LNCaP clone FGC (cell line): ENCODE results near the gene CC2D2B.

Experiments
- DNase-seq: peaks from one replicate; pipeline ENCODE4 v3.0.0-alpha.2; 2011; ENCODE audit warnings: low read depth
- H3K4me3 ChIP-seq: 2 replicates; pipeline ENCODE4 v1.5.1; 2011; ENCODE audit warnings: mild to moderate bottlenecking, low read depth, low read length, control low read depth
- TF ChIP-seq, protein P1 (sequence below): IDR thresholded peaks from 2 replicates; pipeline ENCODE4 v1.5.1; 2012; ENCODE audit warnings: mild to moderate bottlenecking; ENCODE audit not compliant: control insufficient read depth, insufficient read depth; ENCODE audit errors: extremely low read depth

Gene CC2D2B

DNA sequence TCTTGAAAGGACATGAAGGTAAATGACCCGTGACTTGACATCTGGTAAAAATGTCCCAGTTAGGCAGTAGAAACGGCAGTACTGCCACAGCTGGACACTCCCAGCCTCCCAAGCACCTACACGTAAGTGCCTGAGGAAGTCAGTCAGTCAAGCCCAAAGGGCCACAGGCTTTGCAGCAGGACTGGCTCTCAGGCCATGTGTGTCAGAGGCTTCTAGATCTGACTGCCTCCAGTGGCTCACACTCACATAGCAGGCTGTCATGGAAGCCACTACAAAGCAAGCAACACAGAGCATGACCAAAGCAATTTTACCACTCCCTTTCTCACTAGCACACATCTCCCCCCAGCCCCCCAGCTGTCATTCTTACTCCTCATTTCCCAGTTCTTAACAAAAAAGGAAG lies 117.8 kb downstream of the CC2D2B start:
- no peak overlapping the region for H3K4me3 ChIP-seq
- TF ChIP-seq, protein P1, sequence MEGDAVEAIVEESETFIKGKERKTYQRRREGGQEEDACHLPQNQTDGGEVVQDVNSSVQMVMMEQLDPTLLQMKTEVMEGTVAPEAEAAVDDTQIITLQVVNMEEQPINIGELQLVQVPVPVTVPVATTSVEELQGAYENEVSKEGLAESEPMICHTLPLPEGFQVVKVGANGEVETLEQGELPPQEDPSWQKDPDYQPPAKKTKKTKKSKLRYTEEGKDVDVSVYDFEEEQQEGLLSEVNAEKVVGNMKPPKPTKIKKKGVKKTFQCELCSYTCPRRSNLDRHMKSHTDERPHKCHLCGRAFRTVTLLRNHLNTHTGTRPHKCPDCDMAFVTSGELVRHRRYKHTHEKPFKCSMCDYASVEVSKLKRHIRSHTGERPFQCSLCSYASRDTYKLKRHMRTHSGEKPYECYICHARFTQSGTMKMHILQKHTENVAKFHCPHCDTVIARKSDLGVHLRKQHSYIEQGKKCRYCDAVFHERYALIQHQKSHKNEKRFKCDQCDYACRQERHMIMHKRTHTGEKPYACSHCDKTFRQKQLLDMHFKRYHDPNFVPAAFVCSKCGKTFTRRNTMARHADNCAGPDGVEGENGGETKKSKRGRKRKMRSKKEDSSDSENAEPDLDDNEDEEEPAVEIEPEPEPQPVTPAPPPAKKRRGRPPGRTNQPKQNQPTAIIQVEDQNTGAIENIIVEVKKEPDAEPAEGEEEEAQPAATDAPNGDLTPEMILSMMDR = 0 out of 2 replicates have a peak, but pooled peaks have one; percentile 17
- DNase-seq = no peak

DNA sequence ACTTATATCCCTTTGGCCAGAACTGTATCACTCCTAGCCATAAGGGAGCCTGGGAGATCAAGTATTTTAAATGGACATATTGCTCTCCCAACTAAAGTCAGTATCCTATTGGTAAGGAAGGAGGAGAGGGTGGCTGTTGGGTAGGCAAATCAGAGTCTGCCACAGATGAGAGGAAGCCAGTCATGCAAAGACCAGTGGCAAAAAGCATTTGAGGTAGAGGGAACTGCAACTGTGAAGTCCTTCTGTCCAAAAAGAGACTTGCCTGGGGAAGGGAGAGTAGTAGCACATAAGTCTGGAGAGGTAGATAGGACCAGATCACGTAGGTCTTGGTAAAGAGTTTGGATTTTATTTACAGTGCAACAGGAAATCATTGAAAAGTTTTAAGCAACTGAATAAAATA lies 126.8 kb downstream of the CC2D2B start:
- H3K4me3 ChIP-seq = no peak overlapping the region
- TF ChIP-seq, protein P1 = no peak
- no peak for DNase-seq

DNA sequence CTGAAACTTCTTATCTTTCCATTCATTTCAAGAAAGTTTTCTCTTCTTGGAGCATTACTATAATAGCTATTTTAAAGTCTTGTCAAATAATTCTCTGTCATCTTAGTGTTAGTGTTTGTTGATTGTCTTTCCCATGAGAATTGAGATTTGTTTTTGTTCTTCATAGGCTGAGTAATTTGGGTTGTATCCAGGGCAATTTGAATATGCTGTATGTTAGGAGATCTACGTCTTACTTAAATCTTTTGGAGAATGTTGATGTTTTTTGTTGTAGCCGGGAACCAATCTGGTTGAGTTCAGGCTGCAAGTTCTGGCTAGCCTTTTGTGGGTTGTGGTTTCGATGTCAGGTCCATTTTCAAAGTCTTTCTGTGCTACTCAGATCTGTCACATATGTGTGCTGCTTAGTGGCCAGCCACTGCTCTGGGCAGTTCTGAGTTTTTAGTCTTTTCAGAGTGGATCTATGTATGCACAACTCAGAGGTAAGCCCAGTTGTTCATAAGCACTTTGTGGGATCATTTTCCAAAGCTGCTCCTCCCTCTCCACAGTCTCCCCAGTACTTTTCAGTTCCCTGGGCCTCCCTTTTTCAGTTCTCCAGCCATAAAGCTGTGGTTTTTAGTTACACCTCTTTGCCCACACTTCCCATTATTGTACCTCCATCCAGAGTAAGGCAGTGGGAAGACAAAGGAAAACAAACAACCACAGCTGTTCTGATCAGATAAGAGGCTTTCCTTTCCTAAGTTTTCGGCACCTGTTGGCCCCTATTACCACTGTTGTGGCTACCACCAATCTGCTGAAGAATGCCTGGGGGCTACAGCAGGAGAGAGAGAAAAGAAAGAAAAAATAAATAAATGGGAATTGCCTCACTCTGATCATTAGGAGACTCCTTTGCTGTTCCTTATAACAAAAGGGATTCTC lies 131.0 kb downstream of the CC2D2B start:
- no peak for DNase-seq
- H3K4me3 ChIP-seq = no peak overlapping the region
- TF ChIP-seq, protein P1 = no peak

DNA sequence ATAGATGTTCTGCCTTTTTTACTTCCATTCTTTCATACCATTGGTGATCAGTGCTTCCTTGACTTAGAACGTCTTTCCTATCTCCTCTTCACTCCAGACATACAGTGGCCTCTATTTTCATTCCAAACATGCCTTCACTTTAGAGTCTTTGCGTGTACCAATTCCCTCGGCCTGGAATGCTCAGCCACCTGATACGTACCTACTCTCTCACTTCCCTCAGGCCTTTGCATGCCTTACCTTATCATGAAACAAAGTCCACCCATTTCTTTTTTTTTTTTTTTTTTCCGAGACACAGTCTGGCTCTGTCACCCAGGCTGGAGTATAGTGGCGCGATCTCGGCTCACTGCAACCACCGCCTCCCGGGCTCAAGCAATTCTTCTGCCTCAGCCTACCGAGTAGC lies 133.4 kb downstream of the CC2D2B start:
- DNase-seq = no peak
- H3K4me3 ChIP-seq = no peak overlapping the region
- TF ChIP-seq, protein P1 = no peak

DNA sequence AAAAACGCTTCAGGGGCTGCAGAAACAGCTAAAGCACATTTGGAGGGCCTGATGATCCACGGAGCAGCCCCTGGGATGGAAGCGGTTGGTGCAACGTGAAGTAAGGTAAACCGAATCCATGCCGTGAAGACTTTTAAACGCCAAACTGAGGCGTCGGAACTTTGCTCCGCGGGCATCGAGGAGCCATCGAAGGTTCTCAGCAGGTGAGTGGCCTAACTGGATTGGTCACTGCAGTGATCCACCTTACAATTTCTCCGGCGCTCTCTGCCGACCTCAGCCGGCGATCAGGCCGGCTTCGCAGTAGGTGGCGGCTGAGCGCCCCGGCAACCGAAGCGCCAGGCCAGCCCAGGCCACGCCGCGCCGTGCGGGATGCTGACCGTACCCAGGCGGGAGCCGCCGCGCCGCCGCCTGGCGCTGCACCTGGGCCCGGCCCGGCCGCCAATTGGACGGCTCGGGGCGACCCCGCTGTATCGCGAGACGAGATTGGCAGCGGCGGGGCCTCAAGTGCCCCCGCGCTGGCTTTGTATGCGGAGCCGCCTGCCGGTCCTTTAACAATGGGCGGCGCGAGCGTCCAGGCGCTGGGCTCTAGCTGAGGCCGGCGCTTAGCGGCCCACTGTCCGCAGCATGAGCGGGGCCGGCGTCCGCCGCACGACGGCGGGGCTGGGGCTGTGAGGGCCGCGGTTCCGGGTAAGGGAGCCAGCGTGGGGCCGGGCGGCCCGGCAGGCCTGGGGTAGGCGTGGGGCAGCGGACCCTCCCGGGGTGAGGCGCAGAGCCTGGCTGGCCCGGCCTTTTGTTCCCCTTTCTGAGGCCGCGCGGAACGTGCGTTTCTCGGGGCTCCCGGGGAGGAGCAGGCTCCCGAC lies 135.5 kb downstream of the CC2D2B start, which contains the start of gene CCNJ:
CCNJ (plus strand) TSS at position 551 of the 860 bp plus-strand sequence. CDS start 811 bp downstream, outside the sequence.
- peak within 1 kb of the TSS; percentile 44 for H3K4me3 ChIP-seq
- DNase-seq = no peak

More for the DNA sequence above, 135.5 kb downstream of the CC2D2B start, which contains the start of gene CCNJ:
- TF ChIP-seq, protein P1 = no peak
